Activated T-cell treated with anti-CD3 and anti-CD28 coated beads, Interleukin-2, amount 50 U/mL, for 4 hours (primary cell): ENCODE measurements around the gene CD300LB. TPM values are rescaled to one million over a fixed set of nuclear protein-coding genes. Genes with fewer than 3 reads are reported as not detected.
"Not testable (repeated sequence)": the region's sequence is repeated elsewhere in the genome, so short reads cannot be mapped to it uniquely, and the experiment has no call there.

ENCODE experiments used
- ATAC-seq, 2 donors: fragments of 200-7000 bp; cut with Tn5 transposase; one replicate each; pipeline ENCODE4 v1.10.0; 2021
- DNase-seq: peaks from one replicate; pipeline ENCODE4 v3.0.0-alpha.2; 2020
- H3K27me3 Mint-ChIP-seq: one replicate; pipeline ENCODE4 v1.8.0; 2021; ENCODE audit warnings: low read depth, mixed read lengths
- H3K36me3 Mint-ChIP-seq: one replicate; pipeline ENCODE4 v1.8.0; 2022; ENCODE audit warnings: mixed read lengths; ENCODE audit not compliant: insufficient read depth
- H3K4me1 Mint-ChIP-seq: one replicate; pipeline ENCODE4 v1.8.0; 2021; ENCODE audit warnings: low read depth, mixed read lengths
- H3K4me3 Mint-ChIP-seq: one replicate; pipeline ENCODE4 v1.8.0; 2021; ENCODE audit warnings: mild to moderate bottlenecking, moderate library complexity, mixed read lengths
- H3K9me3 Mint-ChIP-seq: one replicate; pipeline ENCODE4 v1.8.0; 2021; ENCODE audit warnings: mixed read lengths
- total RNA-seq, 3 donors: library from RNA; stranded (reverse); gene quantifications; one replicate each; pipeline ENCODE4 v1.2.1, GENCODE V29; 2021

Gene CD300LB
- total RNA-seq, 3 donors from 2014 or later = not detected

DNA sequence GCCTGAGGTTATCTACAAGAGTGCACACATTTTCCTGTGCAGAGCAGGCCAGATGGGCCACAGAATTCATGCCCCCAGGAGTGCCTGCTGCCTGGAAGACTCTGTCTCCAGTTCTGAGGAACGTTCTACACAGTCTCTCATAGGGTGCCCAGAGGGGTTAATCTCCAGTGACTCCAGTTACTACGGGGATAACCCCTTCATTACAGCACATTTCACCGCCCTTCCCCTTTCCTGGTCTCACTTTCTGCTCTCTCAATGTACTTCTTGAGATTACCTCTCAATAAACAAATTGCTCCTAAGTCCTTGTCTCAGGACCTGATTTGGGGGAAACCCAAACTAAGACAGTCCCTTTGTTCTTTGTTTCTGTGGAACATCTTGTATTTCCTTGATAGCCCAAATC lies 30.3 kb upstream of the CD300LB start:
- Mint-ChIP-seq H3K4me3 (no peak overlapping the region), H3K9me3 (no peaks in the 10 kb centered on the region), H3K27me3 (peaks cover 23% of the 10 kb centered on the region), H3K4me1 (peaks cover 9% of the 10 kb centered on the region), H3K36me3 (no peaks in the 10 kb centered on the region)
- no peak for DNase-seq
- ATAC-seq = no peak

DNA sequence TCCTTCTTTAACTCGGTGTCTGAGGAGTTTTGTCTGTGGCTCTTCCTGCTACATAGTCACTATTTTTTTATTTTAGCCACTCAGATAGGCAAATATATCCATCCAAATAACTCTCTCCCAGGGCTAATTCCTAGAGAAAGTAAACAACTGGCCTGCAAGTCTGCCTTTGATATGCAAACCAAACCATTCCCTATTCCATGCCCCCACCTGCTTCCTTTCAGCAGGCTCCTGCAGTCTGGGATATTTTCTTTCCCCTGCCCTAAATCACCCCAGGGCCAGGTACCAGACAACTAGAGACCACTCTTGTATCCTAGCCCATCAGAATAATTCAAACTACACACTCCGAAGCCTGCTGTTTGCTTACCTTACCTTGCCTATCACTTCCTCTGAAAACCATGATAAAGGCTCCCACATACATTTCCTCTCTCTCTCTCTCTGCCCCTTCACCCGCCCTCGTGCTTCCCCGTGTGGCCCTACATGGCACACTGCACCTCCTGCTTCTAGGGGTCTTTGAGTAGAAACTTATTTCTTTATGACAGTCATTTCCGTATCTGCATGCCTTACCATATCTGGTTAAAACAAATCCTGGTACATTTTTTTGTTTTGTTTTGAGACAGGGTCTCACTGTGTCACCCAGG lies 27.7 kb upstream of the CD300LB start:
- Mint-ChIP-seq H3K9me3 (no peaks in the 10 kb centered on the region), H3K27me3 (peaks cover 9% of the 10 kb centered on the region), H3K4me3 (no peak overlapping the region), H3K4me1 (peaks cover 9% of the 10 kb centered on the region), H3K36me3 (no peaks in the 10 kb centered on the region)
- no peak for ATAC-seq
- no peak for DNase-seq

GRCh38 chr17:74558402-74558801 lies 27.1 kb upstream of the CD300LB start:
- ATAC-seq, H3K27me3 Mint-ChIP-seq, H3K4me3 Mint-ChIP-seq, H3K36me3 Mint-ChIP-seq, H3K4me1 Mint-ChIP-seq, DNase-seq, H3K9me3 Mint-ChIP-seq: not testable (repeated sequence)

DNA sequence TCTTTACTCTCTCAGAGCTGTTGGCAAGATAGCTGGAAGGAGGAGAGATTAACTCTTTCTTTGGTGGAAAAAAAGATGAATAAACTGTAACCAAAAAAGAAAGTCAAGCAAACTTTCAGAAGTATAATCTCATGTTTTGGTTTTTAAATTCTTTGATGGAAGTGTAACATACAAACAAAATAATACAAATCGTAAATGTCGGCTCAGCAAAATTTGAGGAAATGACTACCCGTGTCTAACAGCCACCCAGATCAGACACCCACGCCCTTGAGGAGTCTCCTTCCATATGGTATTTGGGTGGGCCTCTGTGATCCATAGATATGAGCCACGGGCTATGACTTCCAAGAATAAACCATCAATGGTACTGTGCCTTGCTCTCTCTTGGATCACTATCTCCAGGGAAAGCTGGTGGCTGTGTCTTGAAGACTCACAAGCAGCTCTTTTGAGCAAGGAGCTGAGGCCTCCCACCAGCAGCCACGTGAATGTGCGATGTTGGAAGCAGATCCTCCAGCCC lies 24.2 kb upstream of the CD300LB start:
- no peak overlapping the region for H3K4me3 Mint-ChIP-seq
- no peak for DNase-seq
- no peaks in the 10 kb centered on the region for H3K9me3 Mint-ChIP-seq
- H3K4me1 Mint-ChIP-seq = peaks cover 9% of the 10 kb centered on the region
- ATAC-seq = no peak
- H3K36me3 Mint-ChIP-seq = no peaks in the 10 kb centered on the region
- H3K27me3 Mint-ChIP-seq = peaks cover 6% of the 10 kb centered on the region

DNA sequence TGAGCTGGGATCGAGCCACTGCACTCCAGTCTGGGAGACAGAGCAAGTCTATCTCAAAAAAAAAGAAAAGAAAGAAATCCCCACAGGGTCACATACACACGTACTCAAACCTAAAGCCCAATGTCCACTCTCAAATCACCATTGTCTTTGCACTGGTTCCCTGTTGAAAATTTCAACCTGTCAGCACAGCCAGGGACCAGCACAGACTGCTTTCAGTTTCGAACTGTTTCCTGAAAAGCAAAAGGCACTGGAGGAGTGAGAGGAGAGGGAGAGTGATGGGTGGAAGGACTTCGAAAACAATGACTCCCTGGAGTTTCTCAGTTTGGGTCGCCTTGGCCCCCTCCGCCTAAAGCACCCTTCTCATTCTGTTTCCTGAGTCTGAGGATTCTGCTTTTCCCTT lies 23.6 kb upstream of the CD300LB start:
- ATAC-seq = no peak
- H3K36me3 Mint-ChIP-seq = no peaks in the 10 kb centered on the region
- H3K9me3 Mint-ChIP-seq = no peaks in the 10 kb centered on the region
- H3K27me3 Mint-ChIP-seq = peaks cover 7% of the 10 kb centered on the region
- peaks cover 9% of the 10 kb centered on the region for H3K4me1 Mint-ChIP-seq
- no peak overlapping the region for H3K4me3 Mint-ChIP-seq
- no peak for DNase-seq

DNA sequence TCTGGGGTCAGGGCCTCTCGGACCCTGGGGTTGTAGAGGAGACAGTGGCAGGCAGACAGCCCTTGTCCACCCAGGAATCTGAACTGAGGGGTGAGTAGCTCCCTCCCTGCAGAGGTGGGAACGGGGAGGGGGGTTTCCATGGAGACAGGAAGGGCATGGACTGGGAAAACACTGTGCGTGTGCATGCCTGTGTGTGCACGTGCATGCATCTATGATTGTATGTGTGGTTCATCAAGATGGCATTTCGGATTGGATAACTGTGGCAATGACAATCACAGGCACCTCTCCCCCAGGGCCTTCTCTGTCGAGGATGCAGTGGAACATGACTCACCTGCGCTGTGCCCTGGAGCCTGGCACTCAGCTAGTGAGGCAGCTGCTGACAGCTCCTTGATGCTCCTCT lies 20.8 kb upstream of the CD300LB start:
- Mint-ChIP-seq H3K4me3 (no peak overlapping the region), H3K9me3 (no peaks in the 10 kb centered on the region), H3K4me1 (peaks cover 7% of the 10 kb centered on the region), H3K36me3 (no peaks in the 10 kb centered on the region), H3K27me3 (peaks cover 11% of the 10 kb centered on the region)
- ATAC-seq = no peak
- no peak for DNase-seq

DNA sequence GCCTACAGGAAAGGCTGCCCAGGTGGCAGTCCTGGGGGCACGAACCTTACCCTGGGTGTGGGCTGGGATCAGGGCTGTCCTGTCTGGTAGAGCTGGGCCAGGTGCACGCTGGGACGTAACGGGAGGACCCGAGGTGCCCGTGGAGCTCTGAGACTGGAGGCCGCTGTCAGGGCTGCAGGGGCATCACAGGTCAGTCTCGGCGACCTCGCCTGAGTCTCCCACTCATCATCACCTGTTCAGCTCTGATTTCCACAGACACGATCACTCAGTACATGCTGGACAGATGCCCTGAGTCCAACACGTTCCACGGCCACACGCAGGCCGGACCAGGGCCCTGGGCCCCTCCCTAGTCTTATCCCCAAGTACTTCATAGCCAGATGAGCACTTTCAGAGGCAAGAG lies 19.3 kb upstream of the CD300LB start:
- no peak for DNase-seq
- H3K4me3 Mint-ChIP-seq = no peak overlapping the region
- H3K9me3 Mint-ChIP-seq = no peaks in the 10 kb centered on the region
- no peak for ATAC-seq
- H3K4me1 Mint-ChIP-seq = peaks cover 7% of the 10 kb centered on the region
- H3K27me3 Mint-ChIP-seq = peaks cover 11% of the 10 kb centered on the region
- H3K36me3 Mint-ChIP-seq = no peaks in the 10 kb centered on the region

GRCh38 chr17:74549343-74549742 lies 18.1 kb upstream of the CD300LB start:
- H3K9me3 Mint-ChIP-seq = no peaks in the 10 kb centered on the region
- H3K4me1 Mint-ChIP-seq = peaks cover 7% of the 10 kb centered on the region
- H3K36me3 Mint-ChIP-seq = no peaks in the 10 kb centered on the region
- no peak overlapping the region for H3K4me3 Mint-ChIP-seq
- DNase-seq (no peak), ATAC-seq (no peak)
- peaks cover 11% of the 10 kb centered on the region for H3K27me3 Mint-ChIP-seq

DNA sequence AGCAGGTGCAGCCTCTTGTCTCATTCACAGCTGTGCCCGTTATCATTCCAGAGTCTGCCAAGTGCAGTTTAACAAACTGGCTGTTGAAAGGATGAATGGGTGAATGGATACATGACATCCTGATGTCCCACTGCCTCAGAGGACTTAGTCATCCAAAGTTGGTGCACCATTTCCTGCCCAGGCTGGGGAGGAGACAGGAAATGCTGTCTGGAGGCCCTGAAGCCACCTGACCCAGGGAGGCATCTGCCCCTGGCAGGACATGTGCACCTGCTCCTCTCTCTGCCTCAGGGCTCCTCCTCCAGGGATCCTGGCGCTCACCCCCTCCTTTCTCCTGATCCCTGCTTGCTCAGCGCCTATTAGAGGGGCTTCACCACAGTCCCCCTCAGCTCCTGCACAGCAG lies 16.5 kb upstream of the CD300LB start:
- DNase-seq = no peak
- no peak overlapping the region for H3K4me3 Mint-ChIP-seq

GRCh38 chr17:74547264-74547663 lies 16.0 kb upstream of the CD300LB start:
- Mint-ChIP-seq H3K4me1 (peaks cover 7% of the 10 kb centered on the region), H3K4me3 (no peak overlapping the region), H3K9me3 (no peaks in the 10 kb centered on the region), H3K27me3 (peaks cover 13% of the 10 kb centered on the region), H3K36me3 (no peaks in the 10 kb centered on the region)
- ATAC-seq (no peak), DNase-seq (no peak)

More for the DNA sequence above, 16.5 kb upstream of the CD300LB start:
- no peak for ATAC-seq
- peaks cover 7% of the 10 kb centered on the region for H3K4me1 Mint-ChIP-seq
- H3K9me3 Mint-ChIP-seq = no peaks in the 10 kb centered on the region
- H3K36me3 Mint-ChIP-seq = no peaks in the 10 kb centered on the region
- peaks cover 13% of the 10 kb centered on the region for H3K27me3 Mint-ChIP-seq

DNA sequence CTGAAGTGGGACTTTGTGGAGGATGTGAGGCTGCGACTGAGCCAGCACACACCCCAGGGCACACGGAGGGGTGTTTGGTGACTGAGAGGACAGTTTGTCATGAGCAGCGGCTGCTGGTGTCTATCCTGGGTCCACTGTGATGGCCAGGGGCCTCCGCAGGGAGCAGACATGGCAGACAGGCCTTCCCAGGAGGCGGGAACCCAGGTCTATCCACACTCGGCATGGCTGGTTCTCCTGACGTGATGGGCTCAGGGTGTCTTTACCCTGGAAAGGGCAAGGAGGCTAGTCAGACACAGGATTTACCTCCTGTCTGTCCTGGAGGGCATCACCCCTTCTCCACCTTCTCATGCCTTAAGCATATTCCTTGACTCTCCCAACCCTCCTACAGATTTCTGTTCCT lies 15.3 kb upstream of the CD300LB start:
- H3K36me3 Mint-ChIP-seq = no peaks in the 10 kb centered on the region
- DNase-seq (no peak), ATAC-seq (no peak)
- peaks cover 13% of the 10 kb centered on the region for H3K27me3 Mint-ChIP-seq
- H3K9me3 Mint-ChIP-seq = no peaks in the 10 kb centered on the region
- H3K4me1 Mint-ChIP-seq = peaks cover 7% of the 10 kb centered on the region
- no peak overlapping the region for H3K4me3 Mint-ChIP-seq

- H3K36me3 Mint-ChIP-seq = no peaks in the 10 kb centered on the region
- H3K9me3 Mint-ChIP-seq = no peaks in the 10 kb centered on the region
- DNase-seq = no peak
- H3K4me3 Mint-ChIP-seq = no peak within 1 kb of the TSS
- ATAC-seq = no peak
- H3K4me1 Mint-ChIP-seq = peaks cover 7% of the 10 kb centered on the region
- peaks cover 11% of the 10 kb centered on the region for H3K27me3 Mint-ChIP-seq
Measured at GRCh38 chr17:74545843-74546230, 14.6 kb upstream of the CD300LB start, which contains the start of gene CD300C. Gene CD300C, minus strand, starts transcription at chr17:74546115. Its CDS starts 333 bp downstream, at chr17:74545782.

DNA sequence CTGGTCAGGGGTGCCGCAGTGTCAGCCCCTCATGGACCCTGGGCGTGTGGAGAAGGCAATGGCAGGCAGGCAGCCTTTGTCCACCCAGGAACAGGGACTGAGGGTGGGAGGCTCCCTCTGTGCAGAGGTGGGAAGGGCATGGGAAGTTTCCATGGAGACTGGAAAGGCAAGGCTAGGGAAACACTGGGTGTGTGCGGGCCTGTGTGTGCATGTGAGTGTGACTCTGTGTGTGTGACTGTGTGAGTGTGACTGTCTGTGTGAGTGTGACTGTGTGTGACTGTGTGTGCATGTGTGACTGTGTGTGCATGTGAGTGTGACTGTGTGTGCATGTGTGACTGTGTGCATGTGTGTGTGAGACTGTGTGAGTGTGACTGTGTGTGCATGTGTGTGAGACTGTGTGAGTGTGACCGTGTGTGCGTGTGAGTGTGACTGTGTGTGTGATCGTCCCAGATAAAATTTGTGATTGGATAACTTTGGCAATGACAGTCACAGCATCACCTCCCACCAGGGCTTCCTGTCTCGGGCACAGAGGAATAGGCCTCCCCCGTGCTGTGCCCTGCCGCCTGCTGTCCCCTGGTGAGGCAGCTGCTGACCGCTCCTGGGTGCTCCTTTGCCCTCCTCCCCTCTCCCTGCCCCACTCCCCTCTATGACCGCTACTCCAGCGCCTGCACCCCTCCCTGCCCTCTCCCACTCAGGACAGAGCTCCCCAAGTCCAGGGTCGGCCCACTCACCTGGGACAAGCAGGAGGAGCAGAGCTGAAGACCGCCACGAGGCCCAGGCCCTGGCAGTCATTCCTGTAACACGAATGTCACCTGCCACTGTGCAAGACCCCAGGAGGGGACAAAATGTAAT lies 13.9 kb upstream of the CD300LB start:
- Mint-ChIP-seq H3K4me3 (no peak overlapping the region), H3K27me3 (peaks cover 9% of the 10 kb centered on the region), H3K9me3 (no peaks in the 10 kb centered on the region), H3K4me1 (peaks cover 7% of the 10 kb centered on the region), H3K36me3 (no peaks in the 10 kb centered on the region)
- DNase-seq (no peak), ATAC-seq (no peak)

GRCh38 chr17:74543891-74544760 lies 12.9 kb upstream of the CD300LB start:
- Mint-ChIP-seq H3K36me3 (no peaks in the 10 kb centered on the region), H3K4me1 (peaks cover 7% of the 10 kb centered on the region), H3K4me3 (no peak overlapping the region), H3K27me3 (peaks cover 10% of the 10 kb centered on the region), H3K9me3 (no peaks in the 10 kb centered on the region)
- DNase-seq (no peak), ATAC-seq (no peak)
